ENCODE measurements around the gene ZSCAN30.

ZSCAN30 gene

DNA sequence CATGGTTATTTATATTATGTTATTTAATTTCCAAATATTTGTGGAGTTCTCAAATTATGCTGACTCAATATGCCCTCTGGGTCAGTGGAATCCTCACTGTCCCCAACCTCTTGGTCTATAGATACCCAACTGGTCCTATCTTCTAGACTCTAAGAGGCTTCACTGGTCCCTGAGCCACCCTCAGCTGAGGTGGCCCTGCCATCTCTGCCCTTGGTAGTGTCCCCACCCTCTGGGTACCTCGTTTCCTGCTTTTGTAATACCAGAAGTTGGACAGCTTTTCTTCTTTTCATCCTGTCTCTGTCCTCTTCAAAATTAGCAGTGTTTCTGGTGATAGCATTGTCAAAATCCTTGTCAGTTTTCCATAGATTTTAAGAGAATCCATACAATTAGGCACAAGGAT, 11.9 kb downstream of the ZSCAN30 start:
- no peak for DNase-seq

DNA sequence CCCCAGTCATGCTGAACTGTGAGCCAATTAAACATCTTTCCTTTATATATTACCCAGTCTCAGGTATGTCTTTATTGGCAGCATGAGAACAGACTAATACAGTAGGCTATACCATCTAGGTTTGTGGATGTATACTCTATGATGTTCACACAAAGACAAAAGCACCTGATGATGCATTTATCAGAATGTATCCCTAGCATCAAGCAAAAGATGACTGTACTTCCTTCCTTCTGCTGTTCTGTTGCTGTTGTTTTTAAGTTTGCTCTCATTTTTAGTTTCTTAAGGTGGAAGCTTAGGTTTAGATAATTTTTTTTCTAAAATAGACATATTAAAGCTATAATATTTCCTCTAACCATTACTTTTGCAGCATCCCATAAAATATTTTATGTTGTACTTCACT, 12.4 kb downstream of the ZSCAN30 start:
- DNase-seq = no peak

DNA sequence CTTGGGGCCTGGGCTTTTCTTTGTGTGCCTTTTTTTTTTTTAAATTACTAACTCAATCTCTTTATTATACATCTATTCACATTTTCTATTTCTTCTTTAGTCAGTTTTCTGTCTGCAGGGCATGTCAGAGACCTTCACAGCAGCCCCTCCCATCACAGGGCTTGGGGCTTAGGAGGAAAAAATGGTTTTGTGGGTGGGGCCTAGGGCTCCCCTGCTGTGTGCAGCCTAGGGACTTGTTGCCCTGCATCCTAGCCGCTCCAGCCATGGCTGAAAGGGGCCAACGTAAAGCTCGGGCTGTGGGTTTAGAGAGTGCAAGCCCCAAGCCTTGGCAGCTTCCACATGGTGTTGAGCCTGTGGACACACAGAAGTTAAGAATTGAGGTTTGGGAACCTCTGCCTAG, 13.8 kb downstream of the ZSCAN30 start:
- no peak for DNase-seq

DNA sequence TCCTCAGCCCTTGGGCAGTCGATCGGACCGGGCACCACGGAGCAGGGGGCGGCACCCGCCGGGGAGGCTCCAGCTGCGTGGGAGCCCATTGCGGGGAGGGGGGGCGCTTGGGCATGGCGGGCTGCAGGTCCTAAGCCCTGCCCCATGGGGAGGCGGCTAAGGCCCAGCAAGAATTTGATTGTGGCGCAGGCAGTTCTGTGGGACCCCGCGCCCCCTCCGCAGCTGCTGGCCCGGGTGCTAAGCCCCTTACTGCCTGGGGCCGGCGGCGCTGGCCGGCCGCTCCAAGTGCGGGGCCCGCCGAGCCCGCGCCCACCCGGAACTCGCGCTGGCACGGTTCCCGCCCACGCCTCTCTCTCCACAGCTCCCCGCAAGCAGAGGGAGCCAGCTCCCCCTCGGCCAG, 18.4 kb downstream of the ZSCAN30 start:
- no peak for DNase-seq

DNA sequence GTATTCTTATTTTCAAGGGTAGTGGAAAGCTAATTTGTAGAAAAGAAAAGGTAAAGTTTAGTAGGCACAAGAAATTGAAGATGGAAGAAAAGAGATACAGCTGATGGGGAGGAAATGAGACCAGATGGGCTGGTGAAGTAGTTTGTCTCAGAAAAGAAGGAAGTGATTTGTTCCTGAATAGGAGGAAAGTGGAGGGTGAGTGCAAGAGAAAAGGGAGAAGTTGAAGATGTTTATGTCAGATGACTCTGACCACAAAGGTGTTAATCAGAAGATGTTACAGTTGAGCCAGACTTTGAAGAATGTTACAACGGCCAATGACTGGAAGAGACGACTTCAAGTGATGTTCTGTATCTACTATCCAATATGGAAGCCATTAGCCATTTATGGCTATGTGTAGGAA, 21.2 kb downstream of the ZSCAN30 start:
- DNase-seq = no peak

DNA sequence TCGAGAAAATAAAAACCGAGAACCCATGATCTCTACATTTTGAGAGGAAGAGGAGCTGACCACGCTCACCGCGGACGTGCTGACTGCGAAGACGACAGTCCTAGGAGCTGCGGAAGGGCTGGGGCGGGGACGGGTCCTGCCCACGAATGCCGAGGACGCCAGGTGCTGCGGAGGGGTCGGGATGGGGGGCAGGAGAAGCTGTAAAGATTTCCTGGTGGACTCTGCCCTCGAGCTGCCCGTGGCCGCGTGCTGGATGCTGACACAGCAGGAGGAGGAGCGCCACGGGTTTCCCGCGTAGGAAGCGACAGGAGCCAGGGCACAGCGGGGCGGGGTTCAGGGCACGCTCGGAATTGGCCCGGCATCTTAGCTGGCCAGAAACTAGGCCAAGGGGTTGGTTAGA, 22.2 kb downstream of the ZSCAN30 start:
- DNase-seq = no peak

DNA sequence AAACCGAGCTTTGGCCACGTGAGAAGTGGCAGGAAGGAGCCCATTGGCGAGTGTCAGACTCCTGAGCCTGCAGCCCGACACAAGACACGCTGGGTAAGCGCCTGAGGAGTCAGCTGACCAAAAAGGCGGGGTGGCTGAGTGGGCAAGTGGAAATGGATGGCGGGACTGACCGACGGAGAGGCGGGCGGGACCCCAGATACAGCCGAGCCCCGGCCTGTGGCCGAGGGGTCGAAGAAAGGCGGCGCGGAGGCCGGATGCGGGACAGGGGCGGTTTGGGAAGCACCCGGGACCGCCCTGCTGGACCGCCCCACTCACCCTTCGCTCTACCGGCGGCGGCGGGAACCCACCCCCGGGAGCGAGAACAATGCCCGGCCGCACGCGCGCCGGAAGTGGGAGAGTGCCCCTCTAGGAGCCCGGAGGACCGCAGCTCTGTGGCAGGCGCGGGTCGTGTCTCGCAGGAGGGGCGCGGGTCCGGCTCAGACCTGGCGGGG, 22.8 kb downstream of the ZSCAN30 start:
- peak; percentile 90 for DNase-seq

DNA sequence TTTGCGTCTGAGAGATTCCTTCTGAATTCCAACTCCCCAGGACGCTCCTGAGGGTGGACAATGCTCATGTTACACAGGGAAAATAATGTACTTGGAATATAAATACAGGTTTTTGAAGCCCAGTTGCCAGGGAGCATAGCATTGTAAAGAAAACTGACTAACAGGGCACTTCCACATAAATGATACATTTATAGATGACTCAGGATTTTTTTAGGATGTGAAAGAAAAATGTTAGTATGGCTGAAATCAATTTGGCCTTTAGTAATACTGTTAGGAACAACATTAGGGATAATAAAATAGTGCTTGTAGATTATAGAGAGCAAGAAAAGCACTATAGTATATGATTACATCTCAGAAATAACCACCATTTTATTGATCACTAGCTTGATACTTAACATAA, 25.6 kb downstream of the ZSCAN30 start:
- DNase-seq = no peak

DNA sequence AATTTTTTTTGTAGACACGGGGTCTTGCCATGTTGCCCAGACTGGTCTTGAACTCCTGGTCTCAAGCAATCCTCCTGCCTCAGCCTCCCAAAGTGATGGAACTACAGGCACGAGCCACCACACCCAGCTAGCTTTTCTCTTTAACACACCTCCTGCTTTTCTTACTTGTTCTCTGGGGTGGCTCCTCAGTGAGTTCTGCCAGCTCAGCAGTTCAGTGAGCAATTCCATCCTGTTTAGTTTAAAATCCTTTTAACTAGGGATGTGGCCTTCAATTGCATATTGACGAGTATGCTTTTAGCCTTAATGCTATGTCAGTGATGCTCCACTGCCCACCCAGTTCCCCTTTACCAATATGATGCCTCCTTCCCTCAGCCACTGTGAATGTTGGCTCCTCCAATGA, 33.1 kb downstream of the ZSCAN30 start:
- DNase-seq = no peak

DNA sequence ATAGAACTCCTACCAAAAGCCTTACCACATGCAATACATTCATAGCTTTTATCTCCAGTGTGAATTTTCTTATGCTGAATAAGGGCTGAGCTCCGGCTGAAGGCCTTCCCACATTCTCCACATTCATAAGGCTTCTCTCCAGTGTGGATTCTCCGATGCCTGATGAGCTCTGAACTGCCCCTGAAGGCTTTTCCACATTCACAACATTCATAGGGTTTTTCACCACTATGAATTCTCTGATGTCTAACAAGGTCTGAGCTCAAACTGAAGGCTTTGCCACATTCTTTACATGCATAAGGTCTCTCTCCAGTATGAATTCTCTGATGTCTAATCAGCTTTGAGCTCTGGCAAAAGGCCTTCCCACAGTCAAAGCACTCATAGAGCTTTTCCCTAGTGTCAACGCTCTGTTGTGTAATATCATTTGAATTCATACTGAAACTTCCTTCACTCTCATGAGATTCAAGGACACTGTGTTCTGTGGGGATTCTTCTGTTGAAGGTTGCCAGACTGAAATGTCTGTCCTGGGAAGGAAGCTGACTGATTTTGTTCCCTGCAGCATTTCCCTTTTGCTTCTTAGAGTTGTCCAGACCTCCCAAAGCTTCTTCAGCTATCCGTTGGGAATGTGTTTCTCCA, 36.3 kb downstream of the ZSCAN30 start:
- no peak for DNase-seq

DNA sequence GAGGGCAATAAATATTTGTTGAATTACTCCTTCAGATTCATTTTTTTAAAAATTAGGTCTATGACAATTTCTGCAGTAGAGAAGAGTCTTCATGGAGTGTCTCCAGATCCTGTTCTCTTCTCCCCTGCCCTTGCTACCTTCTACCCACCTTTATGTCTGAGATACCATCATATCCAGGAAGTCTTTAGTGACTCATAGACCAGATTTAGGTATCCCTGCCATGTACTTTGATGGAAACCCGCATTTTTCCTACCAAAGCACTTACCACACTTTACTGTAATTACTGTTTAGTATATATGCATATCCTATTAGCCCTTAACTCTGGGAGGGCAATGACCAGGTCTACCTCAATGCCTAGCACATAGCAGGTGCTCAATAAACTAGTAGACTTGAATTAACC, 37.6 kb downstream of the ZSCAN30 start:
- no peak for DNase-seq

DNA sequence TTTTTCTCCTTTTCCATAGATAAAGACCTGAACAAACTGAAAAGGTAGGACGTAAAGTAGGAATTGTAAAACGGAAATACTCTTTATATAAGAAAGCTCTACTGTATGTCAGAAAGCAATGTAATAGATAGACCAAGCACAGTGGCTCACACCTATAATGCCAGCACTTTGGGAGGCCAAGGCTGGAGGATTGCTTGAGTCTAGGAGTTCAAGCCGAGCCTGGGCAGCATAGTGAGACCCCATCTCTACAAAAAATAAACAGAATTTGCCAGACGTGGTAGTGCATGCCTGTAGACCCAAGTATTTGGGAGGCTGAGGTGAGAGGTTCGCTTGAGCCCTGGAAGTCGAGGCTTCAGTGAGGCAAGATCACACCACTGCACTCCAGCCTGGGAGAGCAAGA, 41.6 kb downstream of the ZSCAN30 start:
- no peak for DNase-seq

DNA sequence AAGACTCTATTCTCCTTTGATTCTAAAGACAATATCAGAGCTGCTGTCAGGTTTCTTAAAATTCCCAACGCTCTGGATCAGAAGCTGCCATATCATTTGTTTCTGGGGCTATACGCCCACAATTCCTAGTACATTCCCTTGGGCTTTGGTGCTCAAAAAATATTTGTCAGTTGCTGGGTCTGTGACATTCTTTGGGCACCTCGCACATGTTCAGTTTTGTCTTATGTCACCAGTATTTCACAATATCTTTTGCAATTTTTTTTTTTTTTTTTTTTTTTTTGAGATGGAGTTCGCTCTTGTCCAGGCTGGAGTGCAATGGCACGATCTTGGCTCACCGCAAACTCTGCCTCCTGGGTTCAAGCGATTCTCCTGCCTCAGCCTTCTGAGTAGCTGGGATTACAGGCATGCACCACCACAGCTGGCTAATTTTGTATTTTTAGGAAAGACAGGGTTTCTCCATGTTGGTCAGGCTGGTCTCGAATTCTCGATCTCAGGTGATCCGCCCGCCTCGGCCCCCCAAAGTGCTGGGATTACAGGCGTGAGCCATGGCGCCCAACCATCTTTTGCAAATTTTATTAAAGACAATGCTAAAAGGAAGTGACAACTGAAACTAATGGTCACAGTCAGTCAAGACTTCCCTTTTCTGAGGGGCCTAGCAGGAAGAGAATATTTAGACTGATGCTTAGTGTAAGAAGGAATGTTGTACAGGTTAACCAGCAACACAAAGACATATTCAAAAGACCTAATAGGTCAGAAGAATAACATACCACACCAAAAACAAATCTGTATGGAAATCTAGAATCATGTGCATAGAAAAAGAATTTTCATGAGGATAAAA, 42.4 kb downstream of the ZSCAN30 start:
- no peak for DNase-seq

DNA sequence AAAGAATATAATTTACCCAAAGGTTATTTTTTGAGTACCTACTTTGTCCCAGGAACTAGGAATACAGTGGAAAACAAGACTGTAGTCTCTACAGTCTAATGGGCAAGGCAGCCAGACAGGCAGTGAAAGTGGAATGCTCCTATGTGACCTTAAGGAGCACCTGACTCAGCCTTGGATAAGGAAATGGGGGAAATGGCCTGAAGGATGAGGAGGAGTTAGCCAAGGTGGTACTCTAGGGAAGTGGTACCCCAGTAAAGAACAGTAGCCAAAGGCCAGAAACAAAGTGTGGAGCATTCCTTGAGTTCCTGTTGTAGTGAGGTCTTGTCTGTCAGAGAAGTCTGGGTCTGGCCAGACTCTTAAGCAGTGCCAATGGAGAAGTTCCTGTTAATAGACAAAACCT, 43.2 kb downstream of the ZSCAN30 start:
- no peak for DNase-seq

DNA sequence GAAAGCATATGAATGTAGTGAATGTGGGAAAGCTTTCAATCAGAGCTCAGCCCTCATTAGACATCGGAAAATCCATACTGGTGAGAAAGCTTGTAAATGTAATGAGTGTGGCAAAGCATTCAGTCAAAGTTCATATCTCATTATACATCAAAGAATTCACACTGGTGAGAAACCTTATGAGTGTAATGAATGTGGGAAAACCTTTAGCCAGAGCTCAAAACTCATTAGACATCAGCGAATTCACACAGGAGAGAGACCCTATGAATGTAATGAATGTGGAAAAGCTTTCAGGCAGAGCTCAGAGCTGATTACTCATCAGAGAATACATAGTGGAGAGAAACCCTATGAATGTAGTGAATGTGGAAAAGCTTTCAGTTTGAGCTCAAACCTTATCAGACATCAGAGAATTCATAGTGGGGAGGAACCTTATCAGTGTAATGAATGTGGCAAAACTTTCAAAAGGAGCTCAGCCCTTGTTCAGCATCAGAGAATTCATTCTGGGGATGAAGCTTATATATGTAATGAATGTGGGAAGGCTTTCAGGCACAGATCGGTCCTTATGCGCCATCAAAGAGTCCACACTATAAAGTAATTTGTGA, 44.2 kb downstream of the ZSCAN30 start:
- DNase-seq = no peak

DNA sequence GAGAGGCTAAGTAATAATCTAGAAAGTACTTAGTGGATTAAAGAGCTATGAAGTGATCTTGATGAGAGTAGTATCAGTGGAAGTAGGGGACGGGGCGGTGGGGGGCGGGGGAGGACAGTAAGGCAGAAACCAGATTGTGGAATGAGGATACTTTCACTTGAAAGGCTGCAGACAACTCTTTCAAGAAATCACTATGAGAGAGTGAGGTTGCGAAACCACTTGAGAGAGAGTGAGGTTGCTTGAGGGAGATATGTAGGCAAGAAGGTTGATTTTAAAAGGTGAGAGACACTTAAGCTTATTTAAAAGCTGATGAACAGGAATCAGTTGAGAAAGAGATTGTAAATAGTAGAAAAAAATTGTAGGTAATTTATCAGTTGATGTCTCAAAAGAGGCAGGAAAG, 45.4 kb downstream of the ZSCAN30 start:
- DNase-seq = no peak

DNA sequence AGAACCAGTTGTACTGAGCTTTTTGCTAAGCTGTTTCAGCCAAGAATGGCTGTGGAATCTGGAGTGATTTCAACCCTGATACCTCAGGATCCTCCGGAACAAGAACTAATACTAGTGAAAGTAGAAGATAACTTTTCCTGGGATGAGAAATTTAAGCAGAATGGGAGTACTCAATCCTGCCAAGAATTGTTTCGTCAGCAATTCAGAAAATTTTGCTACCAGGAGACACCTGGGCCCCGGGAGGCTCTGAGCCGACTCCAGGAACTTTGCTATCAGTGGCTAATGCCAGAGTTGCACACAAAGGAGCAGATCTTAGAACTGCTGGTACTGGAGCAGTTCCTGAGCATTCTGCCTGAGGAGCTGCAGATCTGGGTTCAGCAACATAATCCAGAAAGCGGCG, 47.6 kb downstream of the ZSCAN30 start:
- no peak for DNase-seq

DNA sequence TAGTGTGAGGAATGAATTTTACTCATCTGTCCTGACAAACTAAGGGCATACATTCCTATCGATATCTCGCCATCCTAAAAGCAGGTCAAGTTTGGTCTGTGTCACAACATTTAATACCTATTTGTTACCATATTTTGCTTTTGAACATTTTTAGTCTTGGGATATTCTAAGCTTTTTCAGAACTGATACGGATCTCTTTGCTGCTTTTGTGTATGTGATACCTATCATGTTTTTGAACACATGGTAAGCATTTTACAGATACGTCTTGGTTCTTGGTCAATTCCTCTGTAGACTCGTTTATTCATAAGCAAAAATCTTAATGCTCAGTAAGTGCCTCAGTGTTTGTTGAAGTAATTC, 48.6 kb downstream of the ZSCAN30 start:
- no peak for DNase-seq

DNA sequence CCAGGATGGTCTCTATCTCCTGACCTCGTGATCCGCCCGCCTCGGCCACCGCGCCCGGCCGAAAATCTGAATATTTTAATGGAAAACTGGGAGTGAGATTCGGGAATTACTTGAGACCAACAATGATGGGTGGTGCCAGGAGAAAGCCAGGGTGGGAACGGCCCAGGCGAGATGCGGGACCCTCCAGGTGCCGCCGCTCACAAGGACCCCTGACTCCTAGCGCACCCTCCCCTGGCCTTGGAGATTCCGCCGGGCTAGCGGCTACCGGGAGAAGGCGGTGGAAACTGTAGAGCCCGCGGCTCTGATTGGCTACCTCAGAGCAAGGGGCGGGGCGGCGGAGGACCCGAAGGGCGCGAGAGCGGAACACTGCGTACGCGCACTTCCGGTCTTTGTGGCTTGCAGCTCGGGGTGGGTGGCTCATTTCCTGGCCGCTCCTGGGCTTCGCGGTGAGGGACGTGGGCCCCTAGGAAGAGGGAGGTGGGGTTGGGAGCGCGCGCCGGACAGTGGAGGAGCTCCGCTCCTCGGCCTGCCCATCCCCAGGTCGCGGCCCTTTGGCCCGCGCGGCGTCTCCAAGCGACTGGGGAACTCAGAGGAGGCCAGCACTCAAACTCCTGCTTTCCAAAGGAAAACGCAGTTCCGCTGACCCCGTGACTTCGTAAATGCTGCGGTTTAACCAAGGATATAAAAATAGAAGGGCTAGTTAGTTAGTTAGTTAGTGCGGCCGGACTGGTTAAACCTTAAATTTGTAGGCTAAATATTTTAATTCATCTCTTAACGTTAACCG, 49.2 kb downstream of the ZSCAN30 start, which contains the start of gene ZNF397:
Gene ZNF397, plus strand, starts transcription at position 371 of the 784 bp plus-strand sequence. CDS start 1,437 bp downstream, outside the sequence.
- peak; percentile 95 for DNase-seq

DNA sequence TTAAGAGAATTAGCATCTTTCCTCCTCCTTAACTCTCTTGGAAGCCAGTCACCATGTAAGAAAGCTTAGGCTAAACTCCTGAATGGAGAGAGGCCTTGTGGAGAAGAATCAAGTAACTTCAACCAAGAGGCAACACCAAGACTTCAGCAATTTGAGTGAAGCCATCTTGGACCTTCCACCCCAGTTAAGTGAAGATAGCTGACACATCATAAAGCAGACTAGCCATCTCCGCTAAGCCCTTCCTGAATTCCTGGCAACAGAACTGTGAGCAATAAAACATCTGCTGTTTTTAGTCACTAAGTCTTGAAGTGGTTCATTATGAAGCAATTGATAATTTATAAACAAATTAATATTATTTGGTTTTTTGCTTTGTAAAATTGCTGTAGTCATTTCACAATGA, 50.7 kb downstream of the ZSCAN30 start:
- DNase-seq = no peak

DNA sequence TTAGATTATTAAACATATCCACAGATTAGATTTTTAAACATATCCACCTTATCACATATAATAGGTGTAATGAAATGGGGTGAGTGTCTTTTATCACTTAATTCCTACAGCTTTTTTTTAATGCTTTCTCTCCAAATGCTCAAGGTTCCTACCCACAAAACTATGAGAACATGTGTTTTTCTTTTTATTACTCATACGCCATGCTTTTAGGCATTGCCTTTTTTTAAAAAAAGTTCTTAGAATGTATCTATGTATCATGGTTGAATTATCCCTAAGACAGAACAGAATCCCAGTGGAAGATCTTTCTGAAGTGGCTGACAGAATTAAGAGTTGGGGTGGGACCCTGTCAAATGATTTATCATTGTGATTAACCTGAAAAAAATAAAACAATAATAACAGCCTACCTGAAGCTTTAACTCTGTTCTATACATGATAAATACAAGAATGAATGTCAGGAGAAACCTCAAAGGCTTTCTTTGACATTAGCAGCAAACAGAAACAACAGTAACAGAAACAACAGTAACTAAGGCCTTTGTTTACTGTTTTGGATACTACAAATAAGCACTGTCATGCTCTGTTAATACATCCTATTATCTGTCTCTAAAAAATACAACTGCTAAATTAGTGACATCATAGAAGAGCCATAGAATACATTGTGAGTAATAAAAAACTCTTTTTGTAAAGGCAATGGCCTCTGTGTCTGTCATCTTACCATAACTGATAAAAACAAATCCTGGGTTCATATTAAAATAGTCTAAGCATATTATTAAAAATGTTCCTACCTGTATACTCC, 53.3 kb downstream of the ZSCAN30 start:
- DNase-seq = no peak

DNA sequence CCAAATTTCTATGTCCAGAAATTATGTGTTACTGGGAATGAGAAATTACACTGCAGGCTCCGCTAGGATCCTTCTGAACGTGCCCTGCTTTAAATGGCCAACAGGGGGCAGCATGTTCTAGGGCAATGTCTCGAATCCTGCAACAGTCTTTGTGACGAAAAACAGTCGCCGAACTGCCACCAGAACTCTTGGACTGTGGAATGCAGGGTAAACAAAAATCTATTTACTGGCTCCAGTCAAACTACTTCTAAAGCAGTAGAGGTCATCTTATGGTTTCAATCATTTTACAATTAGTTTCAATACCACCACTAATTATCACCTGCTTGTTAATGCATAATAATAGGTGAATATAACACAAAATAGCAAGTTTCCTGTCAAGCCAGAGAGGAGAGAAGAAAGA, 59.0 kb downstream of the ZSCAN30 start:
- peak; percentile 48 for DNase-seq
